Lower leg skin (tissue), 4 donors: ENCODE data around the gene COPG1. TPM values are rescaled to one million over a fixed set of nuclear protein-coding genes. Genes with fewer than 3 reads are reported as not detected.
"Not testable (repeated sequence)": the region's sequence is repeated elsewhere in the genome, so short reads cannot be mapped to it uniquely, and the experiment has no call there.

ENCODE experiments used
- DNase-seq, 2 donors: peaks; one replicate each; pipeline ENCODE4 v3.0.0-alpha.2; 2019; ENCODE audit warnings: low spot score in 2 of 2
- H3K4me3 ChIP-seq: fragments of 200-600 bp; sonication (generic); 2 replicates; pipeline ENCODE4 v1.5.1; 2017; ENCODE audit warnings: mild to moderate bottlenecking, low read depth; ENCODE audit not compliant: poor library complexity, severe bottlenecking
- POLR2A ChIP-seq, 2 donors: fragments of 450-650 bp; IDR thresholded peaks; one replicate each; pipeline ENCODE4 v1.6.1; 2016 to 2017; ENCODE audit warnings: antibody characterized with exemption in 2 of 2, mild to moderate bottlenecking in 1 of 2, moderate library complexity in 1 of 2
- WGBS, 2 donors: methylation state at CpG; one replicate each; pipeline ENCODE4 v1.1.5; 2018; 5-methylcytosine and 5-hydroxymethylcytosine counted together
- intact Hi-C: fragments of 100-400 bp; cut with DNase I; formaldehyde crosslinking; loops from one replicate; pipeline ENCODE4 v1.15.0; 2023; ENCODE audit warnings: low total_unique reads
- total RNA-seq, 4 donors: library from RNA; depleted of rRNA; stranded (reverse); fragments of >200 nt; gene quantifications; one replicate each; pipeline ENCODE4 v1.1.0, GENCODE V29; 2016
- TF ChIP-seq, protein P1 (sequence below), 3 donors: fragments of 450-650 bp; IDR thresholded peaks; one replicate each; pipeline ENCODE4 v1.5.1; 2016; ENCODE audit warnings: antibody characterized with exemption in 3 of 3, mild to moderate bottlenecking in 3 of 3, moderate library complexity in 2 of 3

Gene COPG1
- total RNA-seq, 4 donors from 2014 or later = 69.2 to 95.2 (median 79.8) TPM

DNA sequence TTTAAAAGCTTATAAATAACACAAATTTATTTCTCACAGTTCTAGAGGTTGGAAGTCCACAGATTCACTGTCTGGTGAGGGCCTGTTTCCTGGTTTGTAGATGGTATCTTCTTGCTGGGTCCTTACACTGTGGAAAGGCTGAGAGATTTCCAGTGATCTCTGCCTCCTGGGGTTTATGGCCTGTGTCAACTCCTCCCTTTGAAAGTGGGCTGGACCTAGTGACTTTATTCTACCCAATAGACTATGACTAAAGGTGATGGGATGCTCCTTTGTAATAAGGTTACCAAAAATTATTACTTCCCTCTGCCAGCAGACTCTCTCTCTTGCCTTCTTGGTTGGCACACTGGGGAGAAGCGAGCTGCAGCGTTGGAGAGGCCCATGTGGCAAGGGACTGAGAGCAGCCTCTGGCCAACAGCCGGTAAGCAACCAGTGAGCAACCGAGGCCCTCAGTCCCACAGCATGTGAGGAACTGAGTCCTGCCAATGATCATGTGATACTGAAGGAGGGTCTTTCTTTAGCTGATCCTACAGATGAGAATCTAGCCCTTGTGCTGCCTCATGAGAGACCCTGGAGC, 14.0 kb upstream of the COPG1 start:
- WGBS, 2 donors = 83 to 93% methylated on average over 4 of the region's 4 CpGs
- no peak overlapping the region for H3K4me3 ChIP-seq
- DNase-seq = no peak
- intact Hi-C loops = no loop called here
- no peak for TF ChIP-seq POLR2A (IDR thresholded peaks at IDR 0.05)
- TF ChIP-seq, protein P1, sequence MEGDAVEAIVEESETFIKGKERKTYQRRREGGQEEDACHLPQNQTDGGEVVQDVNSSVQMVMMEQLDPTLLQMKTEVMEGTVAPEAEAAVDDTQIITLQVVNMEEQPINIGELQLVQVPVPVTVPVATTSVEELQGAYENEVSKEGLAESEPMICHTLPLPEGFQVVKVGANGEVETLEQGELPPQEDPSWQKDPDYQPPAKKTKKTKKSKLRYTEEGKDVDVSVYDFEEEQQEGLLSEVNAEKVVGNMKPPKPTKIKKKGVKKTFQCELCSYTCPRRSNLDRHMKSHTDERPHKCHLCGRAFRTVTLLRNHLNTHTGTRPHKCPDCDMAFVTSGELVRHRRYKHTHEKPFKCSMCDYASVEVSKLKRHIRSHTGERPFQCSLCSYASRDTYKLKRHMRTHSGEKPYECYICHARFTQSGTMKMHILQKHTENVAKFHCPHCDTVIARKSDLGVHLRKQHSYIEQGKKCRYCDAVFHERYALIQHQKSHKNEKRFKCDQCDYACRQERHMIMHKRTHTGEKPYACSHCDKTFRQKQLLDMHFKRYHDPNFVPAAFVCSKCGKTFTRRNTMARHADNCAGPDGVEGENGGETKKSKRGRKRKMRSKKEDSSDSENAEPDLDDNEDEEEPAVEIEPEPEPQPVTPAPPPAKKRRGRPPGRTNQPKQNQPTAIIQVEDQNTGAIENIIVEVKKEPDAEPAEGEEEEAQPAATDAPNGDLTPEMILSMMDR (IDR thresholded peaks at IDR 0.05) = no peak

DNA sequence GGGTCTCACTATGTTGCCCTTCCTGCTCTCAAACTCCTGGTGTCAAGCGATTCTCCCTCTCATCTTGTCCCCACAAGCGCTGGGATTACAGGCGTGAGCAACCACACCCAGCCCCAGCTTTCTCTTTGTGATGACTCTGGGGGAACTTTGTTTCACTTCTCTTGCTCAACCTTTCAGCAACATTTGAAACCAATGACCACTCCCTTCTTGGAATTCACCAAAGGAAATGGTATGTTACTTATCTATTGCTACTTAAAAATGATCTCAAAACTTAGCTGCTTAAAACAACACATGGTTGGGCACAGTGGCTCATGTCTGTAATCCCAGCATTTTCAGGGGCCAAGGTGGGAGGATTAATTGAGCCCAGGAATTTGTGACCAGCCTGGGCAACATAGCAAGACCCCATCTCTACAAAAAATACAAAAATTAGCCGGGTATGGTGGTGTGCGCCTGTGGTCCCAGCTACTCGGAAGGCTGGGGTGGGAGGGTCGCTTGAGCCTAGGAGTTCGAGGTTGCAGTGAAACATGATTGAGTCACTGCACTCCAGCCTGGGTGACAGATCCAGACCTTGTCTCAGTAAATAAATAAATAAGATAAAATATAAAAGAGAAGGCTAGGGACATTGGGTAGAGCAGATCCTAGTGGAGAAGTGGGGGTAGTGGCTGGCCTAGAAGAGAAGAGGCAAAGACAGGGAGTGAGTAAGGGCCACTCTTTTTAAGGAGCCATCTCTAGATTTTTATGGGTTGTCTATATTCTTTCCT, 10.3 kb upstream of the COPG1 start:
- peak in 1 of 2 donors; percentile 58 for DNase-seq

DNA sequence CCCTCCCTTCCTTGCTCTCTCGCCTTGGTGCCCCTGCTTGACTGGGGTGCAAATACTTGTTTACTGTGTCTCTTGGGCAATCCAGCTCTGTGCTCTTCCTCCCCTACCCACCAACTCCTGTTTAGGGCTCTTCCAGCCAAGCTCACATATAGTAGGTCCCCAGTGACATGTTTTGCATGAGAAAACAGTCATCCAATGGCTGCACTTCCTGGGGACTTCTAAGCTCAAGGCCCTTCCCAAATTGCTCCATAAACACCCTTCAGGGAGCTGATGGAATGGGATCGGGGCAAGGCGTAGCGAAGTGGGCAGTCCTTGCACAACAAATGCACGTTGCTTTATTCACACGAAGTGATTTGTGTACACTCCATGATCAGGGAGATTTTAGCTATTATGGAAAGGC, 9.4 kb upstream of the COPG1 start:
- DNase-seq = no peak
- intact Hi-C loops = loop anchor here (10.0 kb wide), 1 partner anchor 265 kb away; no protein-coding TSS in a partner anchor
- WGBS, 2 donors = 54 to 68% methylated on average over 6 of the region's 6 CpGs
- H3K4me3 ChIP-seq = no peak overlapping the region
- no peak for TF ChIP-seq POLR2A (IDR thresholded peaks at IDR 0.05)
- TF ChIP-seq, protein P1 (IDR thresholded peaks at IDR 0.05) = no peak

More for the DNA sequence above, 10.3 kb upstream of the COPG1 start:
- no peak overlapping the region for H3K4me3 ChIP-seq
- WGBS, 2 donors = 61 to 64% methylated on average over 8 of the region's 8 CpGs
- TF ChIP-seq POLR2A (IDR thresholded peaks at IDR 0.05) = no peak
- TF ChIP-seq, protein P1 (IDR thresholded peaks at IDR 0.05) = no peak
- intact Hi-C loops = no loop called here

- 18 to 24% methylated on average over 3 of the region's 3 CpGs for WGBS, 2 donors
- H3K4me3 ChIP-seq = no peak overlapping the region
- no peak for TF ChIP-seq POLR2A (IDR thresholded peaks at IDR 0.05)
- intact Hi-C loops = loop anchor here (10.0 kb wide), 1 partner anchor 266 kb away; no protein-coding TSS in a partner anchor
- DNase-seq = peak in 1 of 2 donors; percentile 61
These were observed 9.0 kb upstream of the COPG1 start for GRCh38 chr3:129240436-129240835.

GRCh38 chr3:129245141-129245540, 4.3 kb upstream of the COPG1 start:
- TF ChIP-seq, protein P1 (IDR thresholded peaks at IDR 0.05) = no peak
- no peak for TF ChIP-seq POLR2A (IDR thresholded peaks at IDR 0.05)
- no peak for DNase-seq
- WGBS, 2 donors = 74 to 75% methylated on average over 5 of the region's 5 CpGs
- intact Hi-C loops = loop anchor here (10.0 kb wide), 1 partner anchor 270 kb away; no protein-coding TSS in a partner anchor
- no peak overlapping the region for H3K4me3 ChIP-seq

- intact Hi-C loops = loop anchor here (10.0 kb wide), 1 partner anchor 271 kb away; no protein-coding TSS in a partner anchor
- 16 to 19% methylated on average over 11 of the region's 11 CpGs for WGBS, 2 donors
- TF ChIP-seq, protein P1 (IDR thresholded peaks at IDR 0.05) = peak in 1 of 3 donors; percentile 92
- not testable (repeated sequence) for H3K4me3 ChIP-seq
- DNase-seq = peak; percentile 82 to 93
These were observed 3.6 kb upstream of the COPG1 start for GRCh38 chr3:129245641-129246306.
